HepG2 (cell line): Measurements from ENCODE around the gene DIO1. TPM values are rescaled to one million over a fixed set of nuclear protein-coding genes. Genes with fewer than 3 reads are reported as not detected.
A peak's percentile ranks its signal among the peaks of the same experiment; 100 is the strongest.

Experiments
- ARHGAP35 ChIP-seq: sonication (generic); formaldehyde crosslinking; IDR thresholded peaks from 2 replicates; pipeline ENCODE4 v1.9.0; 2022; ENCODE audit warnings: mild to moderate bottlenecking, inconsistent platforms, moderate library complexity, missing genetic modification reagents, borderline replicate concordance
- DR1 ChIP-seq: sonication (generic); formaldehyde crosslinking; IDR thresholded peaks from 2 replicates; pipeline ENCODE4 v1.8.0; 2021; ENCODE audit warnings: mild to moderate bottlenecking, missing genetic modification reagents, inconsistent platforms
- E2F2 ChIP-seq: sonication (generic); formaldehyde crosslinking; IDR thresholded peaks from 2 replicates; pipeline ENCODE4 v1.4.0; 2020; ENCODE audit warnings: missing genetic modification reagents, borderline replicate concordance
- HNRNPL ChIP-seq: fragments of 200-400 bp; formaldehyde crosslinking; IDR thresholded peaks from 2 replicates; pipeline ENCODE4 v1.6.1; 2017; ENCODE audit warnings: mild to moderate bottlenecking, low read depth, low read length
- KDM5A ChIP-seq: fragments of 200-600 bp; sonication (generic); IDR thresholded peaks from 2 replicates; pipeline ENCODE4 v1.7.0; 2018; ENCODE audit warnings: antibody characterized with exemption, mild to moderate bottlenecking, low read length, borderline replicate concordance
- KDM5B ChIP-seq: sonication (generic); formaldehyde crosslinking; IDR thresholded peaks from 2 replicates; pipeline ENCODE4 v1.4.0; 2020; ENCODE audit warnings: missing genetic modification reagents, mild to moderate bottlenecking, borderline replicate concordance
- MTF1 ChIP-seq: sonication (generic); formaldehyde crosslinking; IDR thresholded peaks from 2 replicates; pipeline ENCODE4 v1.5.0; 2020; ENCODE audit warnings: missing genetic modification reagents
- NRL ChIP-seq: sonication (generic); formaldehyde crosslinking; IDR thresholded peaks from 2 replicates; pipeline ENCODE4 v1.5.0; 2020; ENCODE audit warnings: missing genetic modification reagents, mild to moderate bottlenecking, moderate library complexity, borderline replicate concordance
- PITX1 ChIP-seq: sonication (generic); formaldehyde crosslinking; IDR thresholded peaks from 2 replicates; pipeline ENCODE4 v1.5.1; 2020; ENCODE audit warnings: mild to moderate bottlenecking, missing genetic modification reagents
- SP1 ChIP-seq, 2 experiments: fragments of 450-650 bp in 1 of 2; sonication (generic) in 1 of 2; formaldehyde crosslinking in 1 of 2; IDR thresholded peaks; 2 replicates each; pipeline versions ENCODE4 v1.4.0 to v1.6.1; 2016 to 2020; ENCODE audit warnings: missing genetic modification reagents in 1 of 2
- ZFP82 ChIP-seq: sonication (generic); formaldehyde crosslinking; IDR thresholded peaks from 2 replicates; pipeline ENCODE4 v1.5.1; 2020; ENCODE audit warnings: mild to moderate bottlenecking, missing genetic modification reagents, borderline replicate concordance
- ZHX1 ChIP-seq: sonication (generic); formaldehyde crosslinking; IDR thresholded peaks from 2 replicates; pipeline ENCODE4 v1.8.1; 2022; ENCODE audit warnings: low read depth, mild to moderate bottlenecking, missing genetic modification reagents
- ZNF281 ChIP-seq: sonication (generic); formaldehyde crosslinking; IDR thresholded peaks from 2 replicates; pipeline ENCODE4 v1.4.0; 2020; ENCODE audit warnings: missing genetic modification reagents, borderline replicate concordance
- ZNF850 ChIP-seq: sonication (generic); formaldehyde crosslinking; conservative IDR thresholded peaks from 2 replicates; pipeline ENCODE4 v1.9.0; 2021; ENCODE audit warnings: mild to moderate bottlenecking, missing genetic modification reagents
- polyA plus RNA-seq, 8 experiments: library from polyadenylated mRNA; depleted of rRNA in 3 of 8; stranded (reverse) in 7 of 8; unstranded in 1 of 8; fragments of >200 nt; fragmentation: Illumina TruSeq in 4 of 8; extraction: Trizol in 4 of 8; gene quantifications; 2 replicates each; pipeline versions ENCODE4 v1.2.1 to v1.2.3, GENCODE V29; 2011 to 2016; ENCODE audit warnings: low read depth in 4 of 8, missing spikeins in 1 of 8, mixed read lengths in 1 of 8; ENCODE audit not compliant: insufficient read depth in 1 of 8
- total RNA-seq, 5 experiments: library from RNA; depleted of rRNA; stranded (reverse); fragments of >200 nt; fragmentation: Illumina TruSeq; extraction: Trizol; gene quantifications; 2 replicates each; pipeline ENCODE4 v1.2.3, GENCODE V29; 2016; ENCODE audit warnings: low read depth in 1 of 5
- TF ChIP-seq, protein P1 (sequence below): sonication (generic); formaldehyde crosslinking; IDR thresholded peaks from 2 replicates; pipeline ENCODE4 v1.5.1; 2020; ENCODE audit warnings: missing genetic modification reagents, mild to moderate bottlenecking, borderline replicate concordance
- TF ChIP-seq, protein P2 (sequence below), 2 experiments: sonication (generic) in 1 of 2; formaldehyde crosslinking in 1 of 2; IDR thresholded peaks; 2 replicates each; pipeline versions ENCODE4 v1.4.0 to v1.6.1; 2018 to 2020; ENCODE audit warnings: missing genetic modification reagents in 2 of 2, borderline replicate concordance in 1 of 2, low read depth in 1 of 2, mild to moderate bottlenecking in 1 of 2, missing biosample characterization in 1 of 2

The DIO1 gene
- total and polyA plus RNA-seq, 2 of the 13 experiments (the other 11 are each of a cell fraction or from before 2014, with no cell fraction given): 13.5 to 45.6 TPM

GRCh38 chr1:53945433-53946251 is 51.7 kb downstream of the DIO1 start, which contains the start of gene IFT25 (continued):
- 0 out of 2 replicates have a peak, but pooled peaks have one; percentile 47 for TF ChIP-seq ZNF281 (CRISPR knock-in tag)
- TF ChIP-seq KDM5B (CRISPR knock-in tag): peak; percentile 73
- TF ChIP-seq HNRNPL: peak; percentile 78; the same call in 1 of the 2 replicates
- no peak for TF ChIP-seq E2F2 (CRISPR knock-in tag)
- TF ChIP-seq SP1 (IDR thresholded peaks at IDR 0.05): no peak
- peak; percentile 71 for TF ChIP-seq SP1 (CRISPR knock-in tag; IDR thresholded peaks at IDR 0.05)
- peak; percentile 31; the same call in 1 of the 2 replicates for TF ChIP-seq PITX1 (CRISPR knock-in tag)
- TF ChIP-seq, protein P1, sequence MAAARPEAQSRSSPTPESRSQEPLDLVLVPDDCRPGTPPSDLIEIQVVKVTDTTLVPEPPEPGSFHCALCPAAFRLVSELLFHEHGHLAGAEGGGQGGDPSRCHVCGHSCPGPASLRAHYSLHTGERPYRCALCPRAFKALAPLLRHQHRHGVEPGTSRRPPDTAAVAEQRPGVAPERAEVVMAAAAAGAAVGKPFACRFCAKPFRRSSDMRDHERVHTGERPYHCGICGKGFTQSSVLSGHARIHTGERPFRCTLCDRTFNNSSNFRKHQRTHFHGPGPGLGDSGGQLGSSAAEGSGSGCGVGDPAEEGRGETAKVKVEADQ (CRISPR knock-in tag): 0 out of 2 replicates have a peak, but pooled peaks have one; percentile 5
- peak; percentile 75; the same call in 1 of the 2 replicates for TF ChIP-seq KDM5A
- TF ChIP-seq, protein P2, sequence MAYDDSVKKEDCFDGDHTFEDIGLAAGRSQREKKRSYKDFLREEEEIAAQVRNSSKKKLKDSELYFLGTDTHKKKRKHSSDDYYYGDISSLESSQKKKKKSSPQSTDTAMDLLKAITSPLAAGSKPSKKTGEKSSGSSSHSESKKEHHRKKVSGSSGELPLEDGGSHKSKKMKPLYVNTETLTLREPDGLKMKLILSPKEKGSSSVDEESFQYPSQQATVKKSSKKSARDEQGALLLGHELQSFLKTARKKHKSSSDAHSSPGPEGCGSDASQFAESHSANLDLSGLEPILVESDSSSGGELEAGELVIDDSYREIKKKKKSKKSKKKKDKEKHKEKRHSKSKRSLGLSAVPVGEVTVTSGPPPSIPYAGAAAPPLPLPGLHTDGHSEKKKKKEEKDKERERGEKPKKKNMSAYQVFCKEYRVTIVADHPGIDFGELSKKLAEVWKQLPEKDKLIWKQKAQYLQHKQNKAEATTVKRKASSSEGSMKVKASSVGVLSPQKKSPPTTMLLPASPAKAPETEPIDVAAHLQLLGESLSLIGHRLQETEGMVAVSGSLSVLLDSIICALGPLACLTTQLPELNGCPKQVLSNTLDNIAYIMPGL (CRISPR knock-in tag; IDR thresholded peaks at IDR 0.05; ENCODE audit: borderline replicate concordance in 1 of 2, low read depth in 1 of 2): peak in 1 of 2 experiments; percentile 17; a peak in 1 of 4 replicates
- peak; percentile 60; the same call in 1 of the 2 replicates for TF ChIP-seq DR1 (CRISPR knock-in tag)
- peak; percentile 82; the same call in 1 of the 2 replicates for TF ChIP-seq ZFP82
- TF ChIP-seq NRL (CRISPR knock-in tag): peak; percentile 18; the same call in 1 of the 2 replicates
- no peak for TF ChIP-seq MTF1 (CRISPR knock-in tag)
- TF ChIP-seq ZHX1 (CRISPR knock-in tag): 0 out of 2 replicates have a peak, but pooled peaks have one; percentile 58
- TF ChIP-seq ARHGAP35 (CRISPR knock-in tag): no peak; the same call in 1 of the 2 replicates
- TF ChIP-seq ZNF850 (CRISPR knock-in tag): no peak
